HT1080 (cell line): ENCODE results near the gene RUNX2. TPM values are rescaled to one million over a fixed set of nuclear protein-coding genes. Genes with fewer than 3 reads are reported as not detected.
"Not testable (repeated sequence)": the region's sequence is repeated elsewhere in the genome, so short reads cannot be mapped to it uniquely, and the experiment has no call there.

Experiments used
- DNase-seq: peaks from one replicate; pipeline ENCODE4 v3.0.0-alpha.2; 2015; ENCODE audit warnings: low read depth
- total RNA-seq: library from RNA; depleted of rRNA; stranded (reverse); fragments of >200 nt; shearing (Covaris generic); gene quantifications from 2 replicates; pipeline ENCODE4 v1.2.3, GENCODE V29; 2014

The RUNX2 gene
- total RNA-seq, 1 experiment from 2014 or later = 4.1 TPM

DNA sequence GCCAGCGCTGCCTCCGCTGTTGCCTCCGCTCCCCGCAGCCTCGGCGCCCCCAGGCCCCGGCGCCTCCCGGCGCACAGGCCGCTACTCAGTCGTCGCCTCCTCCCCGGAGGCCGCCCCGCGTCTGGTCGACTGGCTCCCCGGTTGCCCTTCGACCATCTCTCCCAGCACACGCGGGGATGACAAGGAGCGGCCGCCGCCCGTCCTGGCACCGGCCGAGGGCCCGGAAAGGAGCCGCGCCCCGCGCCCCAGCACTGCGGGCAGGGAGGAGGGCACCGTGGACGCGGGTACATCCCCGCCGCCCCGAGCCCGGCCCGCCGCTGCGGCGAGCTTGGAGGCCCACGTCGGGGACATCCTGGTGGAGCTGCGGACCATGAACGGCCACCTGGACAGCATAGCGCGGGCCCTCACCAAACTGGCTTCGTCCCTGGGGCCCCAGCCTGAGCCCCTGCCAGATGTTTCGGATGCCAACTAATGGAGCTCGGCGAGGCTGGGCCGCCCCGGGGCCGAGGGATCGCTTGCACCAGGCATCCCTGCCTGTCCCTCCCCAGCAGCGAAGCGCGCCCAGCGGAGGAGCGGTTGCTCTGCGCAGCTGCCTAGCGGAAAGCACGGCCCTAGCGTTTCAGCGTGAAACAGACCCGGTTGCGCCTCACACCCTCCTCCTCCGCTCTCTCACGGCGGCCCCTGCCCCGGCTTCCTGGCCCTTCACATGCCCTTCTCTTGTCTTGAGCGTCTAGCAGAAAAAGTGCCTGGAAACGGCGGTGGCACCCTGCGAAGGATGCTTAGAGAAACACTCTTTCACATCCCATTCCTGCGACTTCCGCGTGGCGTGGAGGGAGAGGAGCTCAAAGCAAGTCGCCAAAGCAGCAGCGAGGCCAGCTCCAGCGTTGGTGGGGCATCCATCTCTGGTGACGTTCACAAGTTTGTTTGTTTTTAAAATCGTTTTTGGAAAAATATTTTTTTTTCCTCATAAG lies 335.4 kb downstream of the RUNX2 start:
- DNase-seq = no peak

GRCh38 chr6:45664707-45665106 lies 336.6 kb downstream of the RUNX2 start:
- DNase-seq = no peak

- no peak for DNase-seq
Observed at GRCh38 chr6:45665859-45666258, 337.7 kb downstream of the RUNX2 start.

GRCh38 chr6:45666846-45667245 lies 338.7 kb downstream of the RUNX2 start:
- no peak for DNase-seq

DNA sequence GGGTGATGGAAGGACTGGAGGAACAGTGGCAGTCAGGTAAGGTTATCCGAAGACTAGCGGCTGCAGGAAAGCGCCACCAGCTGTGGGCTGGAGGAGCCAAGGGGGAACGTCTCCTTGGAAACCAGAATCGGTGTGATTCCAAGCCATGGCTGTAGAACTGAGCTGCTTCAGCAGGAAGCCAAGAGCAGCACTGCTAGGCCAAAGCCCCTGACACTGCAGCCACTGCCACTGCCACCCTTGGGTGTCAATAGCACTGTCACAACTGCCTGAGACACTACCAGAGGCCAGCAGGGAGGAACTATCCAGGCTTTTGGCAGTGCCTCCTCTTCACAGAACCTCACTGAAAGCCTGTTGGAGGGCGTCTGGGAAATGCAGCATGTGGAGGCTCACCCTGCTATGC lies 339.2 kb downstream of the RUNX2 start:
- no peak for DNase-seq

DNA sequence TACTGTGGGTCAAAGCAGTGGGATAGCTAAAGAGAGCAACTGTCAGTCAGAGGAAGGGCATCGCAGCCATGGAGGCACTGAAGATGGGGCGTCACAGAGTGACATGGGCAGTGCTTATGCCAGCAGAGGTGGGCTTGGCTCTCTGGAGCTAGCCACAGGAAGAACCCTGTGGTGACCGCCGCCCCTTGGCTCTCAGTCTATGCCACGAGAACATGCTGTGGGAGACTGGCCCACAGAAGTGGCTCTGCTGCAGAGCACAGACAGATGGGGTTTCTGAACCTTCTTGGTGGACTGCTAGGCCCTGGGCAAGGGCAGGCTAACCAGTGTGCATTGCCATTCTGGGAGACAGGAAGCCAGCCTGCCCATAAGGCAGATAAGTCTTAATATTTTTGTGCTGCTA lies 339.6 kb downstream of the RUNX2 start:
- no peak for DNase-seq

- no peak for DNase-seq
Observed at GRCh38 chr6:45668705-45669104, 340.6 kb downstream of the RUNX2 start.

- not testable (repeated sequence) for DNase-seq
Observed at GRCh38 chr6:45673167-45673566, 345.0 kb downstream of the RUNX2 start.

- not testable (repeated sequence) for DNase-seq
Observed at GRCh38 chr6:45675166-45675565, 347.0 kb downstream of the RUNX2 start.

GRCh38 chr6:45675634-45676033 lies 347.5 kb downstream of the RUNX2 start:
- DNase-seq = no peak

DNA sequence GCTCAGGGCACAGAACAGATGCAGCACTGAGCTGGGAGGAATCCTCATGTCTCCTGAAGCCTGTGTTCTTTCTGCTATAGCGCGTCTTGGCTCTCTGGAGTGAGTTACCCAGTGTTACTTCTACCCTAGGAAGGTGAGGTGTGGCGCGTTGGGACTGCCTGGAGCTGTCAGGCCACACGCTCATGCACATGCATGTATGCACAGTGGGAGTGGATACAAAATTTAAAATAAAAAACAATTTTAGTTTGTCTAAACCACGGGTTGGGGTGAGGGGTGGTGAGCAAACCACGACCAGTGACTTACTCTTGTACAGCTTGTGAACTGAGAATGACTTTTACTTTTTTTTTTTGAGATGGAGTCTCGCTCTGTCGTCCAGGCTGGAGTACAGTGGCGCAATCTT lies 348.2 kb downstream of the RUNX2 start:
- no peak for DNase-seq

GRCh38 chr6:45677381-45678284 lies 349.5 kb downstream of the RUNX2 start:
- peak; percentile 52 for DNase-seq

DNA sequence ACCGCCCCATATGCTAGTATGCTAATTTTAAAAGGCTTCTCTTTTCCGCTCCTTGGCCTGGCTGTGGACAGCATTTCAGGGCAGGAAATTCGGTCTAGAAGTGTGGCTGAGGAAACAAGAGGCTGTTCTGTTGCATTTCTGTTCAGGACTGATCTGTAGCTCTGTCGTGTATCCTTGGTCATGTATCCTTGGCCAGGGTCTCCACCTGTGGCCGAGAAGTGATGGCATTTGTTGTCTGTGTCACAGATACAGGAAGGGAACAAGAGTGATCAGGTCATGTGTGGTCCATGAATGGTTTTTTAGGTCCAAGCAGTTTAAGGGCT lies 350.1 kb downstream of the RUNX2 start:
- DNase-seq = no peak

GRCh38 chr6:45679163-45679562 lies 351.0 kb downstream of the RUNX2 start:
- no peak for DNase-seq

DNA sequence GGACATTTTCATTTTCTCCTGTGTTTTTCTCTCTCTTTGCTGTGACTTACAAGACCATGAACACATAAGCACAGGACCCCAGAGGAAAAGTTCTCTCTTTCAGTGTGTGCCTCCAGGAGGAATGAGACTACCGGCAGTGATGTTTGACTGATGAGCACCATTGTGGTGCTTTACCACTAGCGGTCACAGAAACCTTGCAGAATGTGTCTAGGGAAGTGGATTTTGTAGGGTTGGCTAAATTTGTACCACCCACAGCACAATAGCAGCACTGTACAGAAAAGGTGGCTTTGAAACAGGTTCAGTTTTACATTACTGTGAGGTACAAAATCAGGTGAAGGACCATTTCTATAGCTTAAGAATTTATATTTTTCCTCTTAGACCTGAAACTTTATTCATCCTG lies 351.5 kb downstream of the RUNX2 start:
- no peak for DNase-seq

GRCh38 chr6:45681860-45682511 lies 353.9 kb downstream of the RUNX2 start:
- DNase-seq = peak; percentile 59

GRCh38 chr6:45684476-45684875 lies 356.3 kb downstream of the RUNX2 start:
- DNase-seq = no peak

DNA sequence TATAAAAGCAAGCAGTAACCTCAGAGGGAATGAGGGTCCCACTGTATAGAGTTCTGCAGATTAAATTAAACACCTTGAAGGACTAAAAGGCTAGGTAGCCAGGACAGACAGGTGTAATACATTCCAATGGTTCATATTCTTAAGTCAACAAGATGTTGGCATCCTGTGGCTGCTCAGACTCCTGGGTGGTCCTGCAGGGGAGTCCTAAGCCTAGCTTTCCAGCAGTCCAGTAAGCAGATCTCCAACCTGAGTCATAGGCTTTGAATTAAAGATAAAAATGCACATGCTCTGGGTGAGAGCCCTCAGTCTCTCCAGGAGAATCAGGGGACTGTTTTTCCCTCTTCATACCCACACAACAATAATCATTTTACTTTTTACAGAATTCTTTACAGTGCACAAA lies 356.9 kb downstream of the RUNX2 start:
- no peak for DNase-seq

DNA sequence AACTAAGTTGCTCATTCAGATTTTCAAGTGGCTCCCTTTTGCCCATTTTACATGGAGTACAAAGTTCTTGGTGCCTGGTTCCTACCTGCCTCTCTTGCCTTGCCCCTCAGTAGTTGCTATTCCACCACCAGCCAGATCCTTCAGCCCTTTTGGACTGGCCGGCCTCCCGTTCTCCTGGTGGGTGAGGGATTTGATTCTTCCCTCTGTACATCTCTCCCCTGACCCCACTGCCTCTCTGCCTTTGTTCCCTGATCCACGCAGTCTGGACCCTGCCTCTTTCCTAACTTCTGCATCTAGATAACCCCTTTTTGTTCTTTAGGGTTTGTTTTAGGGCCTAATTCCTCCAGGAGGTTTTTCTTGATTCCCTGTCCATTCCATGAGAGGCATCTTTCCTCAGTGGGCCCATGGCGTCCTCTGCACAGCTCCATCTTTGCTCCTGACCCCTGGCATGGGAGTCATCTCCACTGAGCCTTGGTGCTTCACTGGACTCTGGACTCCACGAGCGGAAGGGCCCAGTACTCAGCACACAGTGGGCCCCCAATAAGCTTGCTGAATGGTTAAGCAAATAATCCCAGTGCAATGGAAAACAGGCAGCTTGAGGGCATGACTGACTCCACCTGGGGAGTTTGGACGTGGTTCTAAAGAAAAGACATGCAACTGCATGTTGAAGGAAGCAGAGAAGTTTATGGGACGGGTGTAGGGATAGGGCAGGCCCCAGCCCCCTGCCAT lies 358.9 kb downstream of the RUNX2 start:
- no peak for DNase-seq

- no peak for DNase-seq
Observed at GRCh38 chr6:45687570-45687969, 359.4 kb downstream of the RUNX2 start.

GRCh38 chr6:45688180-45688579 lies 360.1 kb downstream of the RUNX2 start:
- DNase-seq = no peak
